ENCODE data around the gene CDH13. TPM values are rescaled to one million over a fixed set of nuclear protein-coding genes. Genes with fewer than 3 reads are reported as not detected.

Gene CDH13
- polyA plus RNA-seq, 1 donor from 2014 or later: 3.2 TPM

GRCh38 chr16:83809092-83809491, 1182.3 kb downstream of the CDH13 start:
- Histone ChIP-seq H3K9me2 (ENCODE audit: insufficient read depth, low read length) (no peaks in the 10 kb centered on the region), H3F3A (ENCODE audit: insufficient read depth, low read length, poor library complexity, severe bottlenecking) (no peaks in the 10 kb centered on the region), H2AFZ (ENCODE audit: low read depth, low read length) (no peak overlapping the region), H3K4me2 (ENCODE audit: low read length) (peak overlapping the region; percentile 62), H3K79me2 (replicated peaks; ENCODE audit: insufficient read depth, low read length) (peaks cover 28% of the 10 kb centered on the region), H3K9ac (ENCODE audit: low read length) (peak overlapping the region; percentile 88), H3K4me3 (ENCODE audit: low read length) (peak overlapping the region; percentile 78), H3K36me3 (ENCODE audit: insufficient read depth, low read length) (no peaks in the 10 kb centered on the region), H3K9me3 (ENCODE audit: low read length) (no peaks in the 10 kb centered on the region), H3K27me3 (ENCODE audit: insufficient read depth, low read depth, low read length) (no peaks in the 10 kb centered on the region), H4K20me1 (ENCODE audit: insufficient read depth) (no peaks in the 10 kb centered on the region), H3K27ac (ENCODE audit: low read length) (peak overlapping the region; percentile 54)
- TF ChIP-seq RAD21 (conservative IDR thresholded peaks at IDR 0.05) (no peak), CTCF (IDR thresholded peaks at IDR 0.05; ENCODE audit: poor library complexity, severe bottlenecking) (no peak), POLR2AphosphoS5 (IDR thresholded peaks at IDR 0.05) (no peak), EZH2 (IDR thresholded peaks at IDR 0.05; ENCODE audit: borderline replicate concordance, insufficient read depth, low read length, poor library complexity, severe bottlenecking) (no peak), MXI1 (conservative IDR thresholded peaks at IDR 0.05; ENCODE audit: poor library complexity, severe bottlenecking) (no peak), REST (IDR thresholded peaks at IDR 0.05; ENCODE audit: borderline replicate concordance) (no peak), SMC3 (conservative IDR thresholded peaks at IDR 0.05; ENCODE audit: poor library complexity) (no peak), EP300 (conservative IDR thresholded peaks at IDR 0.05; ENCODE audit: poor library complexity, severe bottlenecking) (no peak), TAF1 (IDR thresholded peaks at IDR 0.05; ENCODE audit: low read depth) (no peak)

GRCh38 chr16:83810901-83811300, 1184.1 kb downstream of the CDH13 start:
- Histone ChIP-seq H2AFZ (ENCODE audit: low read depth, low read length) (no peak overlapping the region), H3K4me2 (ENCODE audit: low read length) (no peak overlapping the region), H3K27ac (ENCODE audit: low read length) (no peak overlapping the region), H3F3A (ENCODE audit: insufficient read depth, low read length, poor library complexity, severe bottlenecking) (no peaks in the 10 kb centered on the region), H3K9ac (ENCODE audit: low read length) (no peak overlapping the region), H3K27me3 (ENCODE audit: insufficient read depth, low read depth, low read length) (no peaks in the 10 kb centered on the region), H3K9me3 (ENCODE audit: low read length) (no peaks in the 10 kb centered on the region), H3K4me3 (ENCODE audit: low read length) (peak overlapping the region; percentile 1), H3K36me3 (ENCODE audit: insufficient read depth, low read length) (no peaks in the 10 kb centered on the region), H4K20me1 (ENCODE audit: insufficient read depth) (no peaks in the 10 kb centered on the region), H3K79me2 (replicated peaks; ENCODE audit: insufficient read depth, low read length) (peaks cover 28% of the 10 kb centered on the region), H3K9me2 (ENCODE audit: insufficient read depth, low read length) (no peaks in the 10 kb centered on the region)
- TF ChIP-seq SMC3 (conservative IDR thresholded peaks at IDR 0.05; ENCODE audit: poor library complexity): no peak
- no peak for TF ChIP-seq CTCF (IDR thresholded peaks at IDR 0.05; ENCODE audit: poor library complexity, severe bottlenecking)
- TF ChIP-seq EP300 (conservative IDR thresholded peaks at IDR 0.05; ENCODE audit: poor library complexity, severe bottlenecking): no peak
- TF ChIP-seq TAF1 (IDR thresholded peaks at IDR 0.05; ENCODE audit: low read depth): no peak
- no peak for TF ChIP-seq POLR2AphosphoS5 (IDR thresholded peaks at IDR 0.05)
- no peak for TF ChIP-seq EZH2 (IDR thresholded peaks at IDR 0.05; ENCODE audit: borderline replicate concordance, insufficient read depth, low read length, poor library complexity, severe bottlenecking)
- TF ChIP-seq RAD21 (conservative IDR thresholded peaks at IDR 0.05): no peak
- TF ChIP-seq REST (IDR thresholded peaks at IDR 0.05; ENCODE audit: borderline replicate concordance): no peak

Data from neural cell (in vitro differentiated cells).